ENCODE measurements around the gene MILR1.

DNA sequence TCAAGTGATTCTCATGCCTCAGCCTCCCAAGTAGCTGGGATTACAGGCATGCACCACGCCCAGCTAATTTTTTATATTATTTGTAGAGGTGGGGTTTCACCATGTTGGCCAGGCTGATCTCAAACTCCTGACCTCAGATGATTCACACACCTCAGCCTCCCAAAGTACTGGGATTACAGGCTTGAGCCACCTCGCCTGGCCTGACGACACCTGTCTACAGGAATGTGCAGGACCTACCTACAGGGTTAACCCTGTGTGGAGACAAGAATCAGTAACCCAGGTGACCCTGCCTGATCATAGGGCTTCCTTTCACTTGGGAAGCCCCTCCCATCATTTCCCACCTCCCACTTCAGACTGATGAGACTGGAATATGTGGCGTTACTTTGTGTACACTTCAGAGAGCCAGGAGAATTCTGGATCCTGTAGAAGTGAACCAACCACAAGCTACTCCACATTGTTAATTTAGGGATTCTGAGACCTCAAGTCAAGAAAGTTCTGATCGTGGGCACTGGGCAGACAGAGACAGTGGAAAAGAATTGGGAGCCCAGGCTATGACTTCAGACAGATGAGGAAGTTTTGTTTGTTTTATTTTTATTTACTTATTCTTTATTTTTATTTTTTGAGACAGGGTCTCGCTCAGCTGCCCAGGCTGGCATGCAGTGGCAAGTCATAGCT lies 5.7 kb upstream of the MILR1 start:
- TF ChIP-seq CTCF (IDR thresholded peaks at IDR 0.05) = no peak
- no peak for TF ChIP-seq POLR2A (IDR thresholded peaks at IDR 0.05; ENCODE audit: low read depth)
- no peak for TF ChIP-seq POLR2AphosphoS5 (IDR thresholded peaks at IDR 0.05)
- no peak for TF ChIP-seq EP300 (IDR thresholded peaks at IDR 0.05)
